Measurements from ENCODE around the gene NRIP1.

Gene NRIP1

GRCh38 chr21:15003463-15004135, 61.2 kb downstream of the NRIP1 start:
- DNase-seq, result no peak

GRCh38 chr21:15001857-15002606, 62.8 kb downstream of the NRIP1 start:
- DNase-seq, result no peak

GRCh38 chr21:15001113-15001512, 63.7 kb downstream of the NRIP1 start:
- DNase-seq, result no peak

- no peak for DNase-seq
Measured at GRCh38 chr21:15000081-15000480, 64.7 kb downstream of the NRIP1 start.

- no peak for DNase-seq
Measured at GRCh38 chr21:14998784-14999183, 66.0 kb downstream of the NRIP1 start.

- no peak for DNase-seq
Measured at GRCh38 chr21:14998336-14998735, 66.5 kb downstream of the NRIP1 start.

GRCh38 chr21:14995695-14996490, 68.9 kb downstream of the NRIP1 start:
- DNase-seq, result no peak

- no peak for DNase-seq
Measured at GRCh38 chr21:14995226-14995625, 69.6 kb downstream of the NRIP1 start.

- no peak for DNase-seq
Measured at GRCh38 chr21:14993115-14993514, 71.7 kb downstream of the NRIP1 start.

- no peak for DNase-seq
Measured at GRCh38 chr21:14991957-14992356, 72.8 kb downstream of the NRIP1 start.

GRCh38 chr21:14989359-14989758, 75.4 kb downstream of the NRIP1 start:
- no peak for DNase-seq

- DNase-seq, result no peak
Measured at GRCh38 chr21:14988760-14989159, 76.0 kb downstream of the NRIP1 start.

- DNase-seq, result no peak
Measured at GRCh38 chr21:14987370-14988170, 77.2 kb downstream of the NRIP1 start.

GRCh38 chr21:14985306-14985705, 79.5 kb downstream of the NRIP1 start:
- DNase-seq, result no peak

- DNase-seq, result no peak
Measured at GRCh38 chr21:14982336-14982735, 82.5 kb downstream of the NRIP1 start.

- no peak for DNase-seq
Measured at GRCh38 chr21:14981246-14981645, 83.6 kb downstream of the NRIP1 start.

- no peak for DNase-seq
Measured at GRCh38 chr21:14979264-14979663, 85.5 kb downstream of the NRIP1 start.

- DNase-seq, result no peak
Measured at GRCh38 chr21:14977814-14978213, 87.0 kb downstream of the NRIP1 start.

- no peak for DNase-seq
Measured at GRCh38 chr21:14975136-14975919, 89.5 kb downstream of the NRIP1 start.

- DNase-seq, result no peak
Measured at GRCh38 chr21:14972678-14973077, 92.1 kb downstream of the NRIP1 start.

GRCh38 chr21:14968821-14969220, 96.0 kb downstream of the NRIP1 start:
- no peak for DNase-seq

- DNase-seq, result no peak
Measured at GRCh38 chr21:14968029-14968428, 96.8 kb downstream of the NRIP1 start.

All from activated T-cell treated with anti-CD3 and anti-CD28 coated beads, Interleukin-2, amount 50 U/mL, for 1 hour (primary cell).